ENCODE measurements around the gene AKNA.

AKNA gene

DNA sequence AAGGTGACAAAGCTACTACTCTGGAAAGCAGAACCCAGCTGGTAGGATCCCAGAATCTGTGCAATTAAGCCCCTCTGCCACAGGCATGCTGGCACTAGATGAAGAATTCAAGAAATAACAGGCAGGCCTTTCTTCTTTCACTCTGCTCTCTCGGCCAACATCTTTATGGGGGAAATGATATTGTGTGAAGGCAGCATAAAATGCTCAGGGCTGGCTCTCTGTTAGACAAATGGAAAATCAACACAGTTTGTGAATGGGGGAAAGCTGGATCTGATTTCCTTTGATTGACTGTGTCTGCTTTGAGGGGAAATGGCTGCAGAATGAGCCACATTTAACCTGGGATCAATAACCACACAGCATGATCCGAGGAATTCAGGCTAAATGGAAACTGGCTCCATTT lies 29.1 kb upstream of the AKNA start:
- no peak for DNase-seq

DNA sequence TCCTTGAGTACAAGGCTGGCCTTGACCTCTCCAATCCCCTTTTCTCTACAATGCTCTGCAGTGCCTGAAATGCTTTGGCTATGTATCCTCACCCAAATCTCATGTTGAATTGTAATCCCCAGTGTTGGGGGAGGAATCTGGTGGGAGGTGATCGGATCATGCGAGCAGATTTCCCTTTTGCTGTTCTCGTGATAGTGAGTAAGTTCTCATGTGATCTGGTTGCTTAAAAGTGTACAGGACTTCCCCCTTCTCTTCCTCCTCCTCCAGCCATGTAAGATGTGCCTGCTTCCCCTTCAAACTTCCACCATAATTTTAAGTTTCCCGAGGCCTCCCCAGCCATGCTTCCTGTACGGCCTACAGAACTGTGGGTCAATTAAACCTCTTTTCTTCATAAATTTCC lies 28.5 kb upstream of the AKNA start:
- DNase-seq: no peak

DNA sequence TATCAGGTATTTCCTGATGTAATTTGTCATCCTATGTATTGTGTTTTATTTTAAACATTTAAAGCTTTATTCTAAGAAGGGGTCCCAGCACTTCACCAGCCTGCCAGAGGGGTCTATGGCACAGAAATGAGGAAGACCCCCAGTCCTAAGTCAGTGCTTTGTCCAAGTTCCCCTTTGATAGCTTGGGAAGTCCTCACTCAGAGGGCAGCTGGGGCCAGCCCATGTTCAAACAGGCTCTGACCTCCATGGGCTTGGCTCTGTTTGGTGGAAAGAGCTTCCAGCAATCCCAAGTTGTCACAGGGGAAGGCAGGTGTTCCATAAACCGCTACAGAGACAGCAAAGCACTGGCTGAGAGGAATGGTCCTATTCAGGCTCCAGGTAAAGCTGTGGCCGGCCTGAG lies 26.6 kb upstream of the AKNA start:
- no peak for DNase-seq

DNA sequence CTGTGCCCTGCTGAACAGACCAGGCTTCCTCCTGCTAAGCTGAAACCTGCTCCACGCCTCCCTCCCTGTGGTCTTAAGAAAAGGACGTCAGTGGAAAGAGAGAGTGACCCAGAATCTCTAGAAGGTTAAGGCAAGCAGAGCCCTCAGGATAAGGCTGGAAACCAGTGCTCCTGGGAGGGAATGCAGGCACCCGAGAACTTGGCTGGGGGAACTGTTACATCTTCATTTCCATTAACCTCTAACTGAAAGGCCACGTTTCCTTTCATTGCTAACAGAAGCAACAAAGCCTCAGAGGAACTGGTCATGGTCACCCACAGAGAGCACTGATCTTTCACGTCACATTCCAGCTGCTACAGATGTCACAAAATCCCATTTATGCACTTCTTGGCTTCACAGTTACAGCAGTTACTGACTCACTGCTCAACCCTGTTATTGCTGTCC lies 26.1 kb upstream of the AKNA start:
- no peak for DNase-seq

DNA sequence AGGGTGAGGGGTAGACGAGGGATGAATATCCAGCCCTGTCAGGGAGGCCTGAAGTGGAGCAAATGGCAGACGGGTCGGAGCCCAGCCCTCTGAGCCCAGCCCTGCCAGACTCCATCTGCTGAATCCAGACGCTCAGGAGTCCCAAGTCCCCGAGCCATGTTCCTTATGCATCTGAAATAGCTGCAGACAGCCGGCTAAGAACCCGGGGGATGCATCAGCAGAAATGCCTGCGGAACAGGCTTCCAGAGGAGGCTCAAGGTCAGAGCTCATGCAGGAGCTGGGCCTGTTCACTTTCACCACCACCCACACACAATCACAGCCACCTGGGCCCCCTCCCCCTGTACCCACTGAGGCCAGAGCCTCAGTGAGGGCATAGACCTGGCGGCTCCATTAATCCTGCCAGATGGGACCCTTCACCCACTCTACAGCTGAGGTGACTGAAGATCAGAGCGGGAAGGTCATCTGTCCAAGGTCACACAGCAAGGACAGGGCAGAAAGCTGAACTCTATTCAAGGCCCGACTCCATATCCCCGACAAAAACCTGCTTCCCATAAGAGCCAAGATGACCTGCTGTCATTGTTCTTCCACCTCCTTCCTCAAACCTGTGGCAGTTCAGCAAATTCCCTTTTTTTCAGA lies 24.4 kb upstream of the AKNA start:
- no peak for DNase-seq

DNA sequence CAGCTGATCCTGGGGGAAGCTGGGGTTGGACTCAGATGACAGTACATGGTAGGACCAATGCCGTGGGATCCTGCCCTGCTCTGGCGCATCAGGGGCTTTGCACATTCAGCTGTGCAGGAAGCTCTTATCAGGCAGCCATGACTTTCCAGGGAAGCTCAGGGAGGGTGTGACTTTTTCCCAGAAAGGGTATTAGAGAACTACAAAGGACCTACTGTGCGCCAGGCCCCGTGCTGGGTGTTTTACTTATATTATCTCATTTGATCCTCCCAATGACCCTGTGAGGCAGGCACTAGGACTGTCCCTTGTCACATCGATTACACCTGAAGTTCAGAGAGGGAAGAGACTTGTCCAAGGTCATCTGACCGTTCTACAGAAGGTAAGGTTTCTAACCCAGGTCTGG lies 23.7 kb upstream of the AKNA start:
- DNase-seq: no peak

DNA sequence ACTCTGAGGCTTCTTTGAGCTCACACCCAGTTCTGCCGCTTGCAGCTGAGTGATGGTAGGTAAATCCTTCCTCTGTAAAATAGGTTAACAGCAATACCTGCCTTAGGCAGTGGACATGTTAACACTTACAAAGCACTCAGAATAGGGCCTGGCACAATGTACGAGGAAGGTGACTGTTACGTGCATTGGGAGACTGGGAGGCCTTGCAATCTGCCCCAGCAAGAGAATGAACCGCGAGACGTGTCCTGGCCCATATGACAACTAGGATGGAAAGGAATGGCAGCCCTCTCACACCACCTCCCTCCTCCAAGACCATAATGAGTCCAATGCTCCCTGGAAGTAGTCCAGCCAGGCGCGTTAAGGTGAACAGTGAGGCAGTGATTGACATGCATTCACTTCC lies 23.1 kb upstream of the AKNA start:
- DNase-seq: no peak

DNA sequence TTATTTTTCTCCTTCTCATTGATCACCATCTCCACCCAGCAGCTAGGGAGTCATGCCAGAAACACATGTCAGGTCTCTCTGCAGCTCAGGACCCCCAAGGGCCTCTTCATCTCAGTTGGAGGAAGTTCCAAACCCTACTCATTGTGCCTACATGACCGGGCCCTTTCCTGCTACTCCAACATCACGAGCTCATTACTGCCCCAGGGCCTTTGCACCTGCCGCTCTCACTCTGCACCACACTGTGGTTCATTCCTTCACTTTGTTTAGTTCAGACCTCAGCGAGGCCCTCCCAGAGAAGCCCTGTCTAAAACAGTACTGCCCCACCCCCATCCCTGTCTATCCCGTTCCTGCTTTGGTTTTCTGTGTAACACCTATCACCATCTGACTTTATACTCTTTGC lies 22.1 kb upstream of the AKNA start:
- DNase-seq: no peak

DNA sequence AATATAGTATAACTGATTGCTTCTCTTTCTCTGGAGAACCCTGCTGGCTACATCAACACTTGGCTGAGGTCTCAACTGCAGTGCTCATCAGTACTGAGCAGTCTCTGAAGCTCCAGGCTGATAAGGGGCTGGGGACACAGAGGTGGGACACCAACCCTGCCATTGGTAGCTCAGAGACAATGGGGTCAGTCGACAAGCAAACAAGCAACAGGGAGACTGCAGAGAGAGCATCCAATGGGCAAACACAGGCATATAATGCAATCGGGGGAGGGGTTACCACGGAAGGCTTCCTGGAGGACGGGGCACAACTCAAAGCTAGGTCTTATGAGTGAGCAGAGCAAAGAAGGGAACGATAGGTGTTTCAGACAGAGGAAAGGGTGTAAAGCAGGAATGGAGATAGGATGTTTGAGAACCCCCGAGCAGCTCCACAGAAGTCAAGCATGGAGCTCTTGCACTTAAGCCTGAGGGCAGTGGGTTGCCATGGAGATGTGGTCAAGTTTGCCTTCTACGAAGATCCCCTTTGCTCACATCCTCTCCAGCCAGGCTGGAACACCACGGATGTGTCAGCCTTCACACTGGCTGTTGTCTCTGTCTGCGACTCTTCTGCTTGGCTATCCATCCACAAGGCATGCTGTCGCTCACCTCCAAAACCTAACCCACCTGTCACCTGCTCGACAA lies 21.5 kb upstream of the AKNA start:
- no peak for DNase-seq

DNA sequence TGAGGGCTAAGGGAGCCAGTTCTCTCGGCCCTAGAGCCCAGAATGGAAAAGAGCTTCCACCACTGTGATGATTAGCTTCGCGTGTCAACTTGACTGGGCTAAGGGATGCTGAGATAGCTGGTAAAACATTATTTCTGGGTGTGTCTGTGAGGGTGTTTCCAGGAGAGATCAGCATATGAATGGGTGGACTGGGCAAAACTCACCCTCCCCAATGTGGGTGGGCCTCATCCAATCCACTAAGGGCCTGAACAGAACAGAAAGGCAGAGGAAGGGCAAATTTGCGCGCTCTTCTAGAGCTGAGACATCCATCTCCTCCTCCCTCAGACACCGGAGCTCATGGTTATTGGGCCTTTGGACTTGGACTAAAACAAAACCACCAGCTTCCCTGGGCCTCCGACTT lies 20.9 kb upstream of the AKNA start:
- no peak for DNase-seq

DNA sequence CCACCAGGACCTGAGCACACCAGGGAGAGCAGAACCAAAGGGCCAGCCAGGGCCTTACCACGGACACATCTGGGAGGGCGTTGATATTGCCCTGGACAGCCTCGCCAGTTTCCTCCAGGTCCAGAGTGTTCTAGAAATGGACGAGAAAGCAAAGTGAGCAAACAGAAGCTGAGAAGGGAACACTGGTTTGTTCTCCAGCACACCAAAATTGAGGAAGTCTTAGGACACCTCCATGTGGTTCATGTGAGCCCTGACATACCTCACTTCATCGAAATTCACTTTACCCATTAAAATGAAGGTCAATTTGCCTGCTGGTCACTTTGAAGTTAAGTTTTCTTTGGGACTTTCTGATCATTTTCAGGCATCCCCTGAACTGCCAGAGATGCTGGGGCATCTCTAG lies 20.1 kb upstream of the AKNA start:
- no peak for DNase-seq

DNA sequence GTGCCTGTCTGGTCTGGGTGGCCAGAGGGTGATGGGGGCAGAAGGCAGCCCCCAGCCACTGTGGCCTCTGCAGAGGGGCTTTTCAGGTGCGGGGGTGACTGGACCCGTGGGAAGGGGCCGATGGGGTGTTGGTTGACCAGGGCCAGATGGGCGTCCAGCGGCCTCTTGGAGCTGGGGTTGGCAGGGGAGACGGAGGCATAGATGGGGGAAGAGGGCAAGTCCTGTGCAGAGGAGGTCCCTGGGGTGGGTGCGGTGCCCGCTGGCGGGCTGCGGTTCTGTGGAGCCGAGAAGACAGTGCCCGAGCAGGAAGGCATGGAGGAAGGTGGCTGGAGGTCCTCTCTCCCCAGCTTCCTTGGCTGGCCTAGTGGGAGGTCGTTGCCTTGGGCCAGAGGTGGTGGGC lies 18.7 kb upstream of the AKNA start:
- no peak for DNase-seq

DNA sequence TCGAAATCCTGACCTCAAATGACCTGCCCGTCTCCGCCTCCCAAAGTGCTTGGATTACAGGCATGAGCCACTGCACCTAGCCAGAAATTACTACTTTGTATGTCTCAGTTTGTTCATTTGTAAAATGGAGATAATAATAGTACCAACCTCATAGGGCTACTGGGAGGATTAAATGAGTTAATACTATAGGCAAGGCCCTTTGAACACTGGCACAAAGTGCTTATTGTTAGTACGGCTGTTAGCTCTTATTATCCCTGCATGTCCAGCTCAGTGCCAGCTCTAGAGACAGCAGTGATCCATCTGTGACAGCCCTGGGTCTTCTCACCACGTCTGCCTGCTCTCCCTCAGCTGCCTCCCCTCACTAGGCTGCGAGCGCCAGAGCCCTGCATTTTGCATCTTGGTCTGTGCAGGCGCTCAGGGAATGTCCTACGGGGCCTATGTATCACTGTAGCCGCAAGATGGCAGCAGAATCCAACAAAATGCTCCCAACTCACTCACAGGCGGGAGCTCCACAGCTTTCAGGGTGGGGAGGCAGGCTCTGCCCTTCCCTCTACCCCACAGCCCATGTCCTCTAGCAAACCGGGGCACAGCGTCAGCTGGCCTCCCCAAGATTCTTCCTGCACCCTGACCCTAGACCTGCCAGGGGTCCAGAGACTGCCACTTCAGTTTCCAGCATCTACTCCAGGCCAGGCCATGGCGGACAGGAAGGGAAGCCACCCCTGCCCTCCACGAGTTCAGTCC lies 17.7 kb upstream of the AKNA start:
- DNase-seq: peak; percentile 50

DNA sequence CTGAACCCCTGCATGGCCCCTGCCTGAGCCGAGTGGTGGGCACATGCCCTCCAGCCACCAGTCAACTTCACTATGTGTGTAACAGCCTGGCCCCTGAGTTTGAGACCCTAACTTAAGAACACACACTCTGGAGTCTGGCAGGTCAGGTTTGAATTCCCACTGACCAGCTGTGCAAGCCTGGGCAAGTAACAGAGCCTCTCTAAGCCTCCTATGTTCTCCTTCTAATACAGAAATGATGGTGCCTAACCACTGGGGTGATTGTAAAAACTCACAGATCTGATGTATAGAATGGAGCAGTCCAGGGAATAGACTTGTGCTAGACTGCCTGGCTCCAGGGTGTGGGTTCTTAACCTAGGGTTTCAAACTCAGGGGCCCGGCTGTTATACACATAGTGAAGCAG lies 16.7 kb upstream of the AKNA start:
- no peak for DNase-seq

DNA sequence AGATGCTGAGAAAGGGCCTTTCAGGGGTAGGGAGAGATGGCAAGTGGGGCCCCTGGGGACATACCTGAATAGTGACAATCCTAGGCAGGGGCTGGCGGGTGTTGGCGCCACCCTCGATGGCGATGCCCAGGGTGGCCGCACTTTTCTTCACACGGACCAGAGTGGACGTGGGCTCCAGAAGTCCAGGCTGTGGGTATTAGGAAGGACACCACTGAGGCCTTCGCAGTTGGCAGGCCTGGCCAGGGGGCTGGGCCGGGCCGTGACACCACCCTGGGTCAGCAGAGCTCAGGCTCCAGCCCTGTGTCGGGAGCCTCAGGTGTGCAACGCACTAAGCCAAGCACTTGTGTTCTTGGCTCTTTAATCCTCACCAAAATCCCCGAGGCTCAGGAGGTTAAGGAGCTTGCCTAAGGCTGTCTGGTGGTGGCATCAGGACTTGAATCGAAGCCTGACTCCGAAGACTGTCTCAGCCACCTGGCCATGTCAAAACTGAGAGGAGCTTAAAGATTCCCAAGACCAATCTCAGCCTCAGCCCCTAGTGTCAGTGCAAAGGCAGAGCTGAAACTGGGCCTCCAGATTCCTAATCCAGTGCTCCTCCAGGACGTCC lies 15.5 kb upstream of the AKNA start:
- DNase-seq: no peak

DNA sequence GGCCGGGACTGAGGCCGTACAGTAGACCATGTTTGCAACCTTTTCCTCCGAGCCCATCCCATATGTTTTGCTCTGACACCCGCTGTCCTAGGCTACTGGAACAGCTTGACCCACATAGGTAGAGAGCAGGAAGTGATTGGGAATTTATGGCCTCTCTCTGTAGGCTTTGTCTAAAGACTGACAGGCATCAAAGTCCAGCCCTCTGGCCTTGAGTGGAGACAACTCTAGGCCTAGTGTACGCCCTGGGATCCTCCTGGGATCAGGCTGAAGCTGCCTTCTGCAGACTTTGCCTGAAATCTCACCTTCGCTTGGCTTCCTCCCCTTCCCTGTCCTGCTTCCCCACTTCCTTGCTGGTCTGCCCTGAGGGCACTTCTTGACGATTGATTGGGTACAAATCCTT lies 13.6 kb upstream of the AKNA start:
- DNase-seq: no peak

DNA sequence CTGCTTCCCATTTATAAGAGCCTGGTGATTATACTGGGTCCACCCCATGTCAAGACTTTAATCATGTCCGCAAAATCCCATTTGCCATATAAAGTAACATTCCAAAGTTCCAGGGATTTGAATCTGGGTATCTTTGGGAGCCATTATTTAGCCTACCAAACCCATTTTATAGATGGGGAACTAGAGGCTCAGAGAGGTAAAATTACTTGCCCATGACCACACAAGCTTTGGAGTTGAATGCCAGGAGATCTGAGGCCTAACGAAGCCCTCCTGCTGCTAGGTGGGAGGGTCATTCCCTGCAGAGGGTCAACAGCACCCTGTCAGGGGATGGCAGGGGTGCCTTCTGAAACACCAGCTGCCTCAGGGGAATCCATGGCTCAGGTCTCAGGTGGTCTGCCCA lies 13.0 kb upstream of the AKNA start:
- DNase-seq: no peak

DNA sequence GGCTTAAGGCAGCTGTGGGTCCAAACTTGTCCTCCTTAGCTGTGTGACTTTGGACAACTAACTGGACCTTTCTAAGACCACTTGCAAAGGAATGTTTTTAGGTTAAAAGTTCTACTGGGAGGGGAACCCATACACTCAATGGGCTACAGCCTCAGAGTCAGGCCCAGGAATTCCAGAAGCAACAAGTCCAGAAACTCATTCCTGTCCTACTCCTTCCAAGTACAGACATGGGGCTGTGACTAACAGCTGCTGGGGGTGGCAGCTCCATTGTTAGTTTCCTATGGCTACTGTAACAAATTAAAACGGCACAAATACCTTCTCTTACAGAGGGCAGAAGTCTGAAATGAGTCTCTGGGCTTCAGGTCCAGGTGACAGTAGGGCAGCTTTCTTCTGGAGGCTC lies 12.4 kb upstream of the AKNA start:
- DNase-seq: no peak

DNA sequence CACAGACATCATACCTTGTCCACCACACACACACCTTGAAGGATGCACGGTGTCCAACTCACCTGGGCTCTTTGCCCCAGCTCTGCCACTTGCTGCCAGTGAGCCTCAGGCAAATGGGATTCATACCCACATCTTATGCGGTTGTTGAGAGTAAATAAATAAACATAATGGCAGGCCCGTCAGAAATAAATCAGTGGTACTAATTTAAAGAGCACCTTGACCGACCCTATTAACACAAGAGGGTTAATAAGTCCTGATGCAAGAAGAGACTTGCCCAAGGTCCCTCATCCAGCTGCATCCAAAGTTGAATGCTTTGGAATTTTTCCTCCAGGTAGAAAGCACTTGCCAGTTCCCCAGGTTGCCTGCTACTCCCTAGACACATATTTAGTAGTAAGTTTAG lies 11.6 kb upstream of the AKNA start:
- DNase-seq: no peak

DNA sequence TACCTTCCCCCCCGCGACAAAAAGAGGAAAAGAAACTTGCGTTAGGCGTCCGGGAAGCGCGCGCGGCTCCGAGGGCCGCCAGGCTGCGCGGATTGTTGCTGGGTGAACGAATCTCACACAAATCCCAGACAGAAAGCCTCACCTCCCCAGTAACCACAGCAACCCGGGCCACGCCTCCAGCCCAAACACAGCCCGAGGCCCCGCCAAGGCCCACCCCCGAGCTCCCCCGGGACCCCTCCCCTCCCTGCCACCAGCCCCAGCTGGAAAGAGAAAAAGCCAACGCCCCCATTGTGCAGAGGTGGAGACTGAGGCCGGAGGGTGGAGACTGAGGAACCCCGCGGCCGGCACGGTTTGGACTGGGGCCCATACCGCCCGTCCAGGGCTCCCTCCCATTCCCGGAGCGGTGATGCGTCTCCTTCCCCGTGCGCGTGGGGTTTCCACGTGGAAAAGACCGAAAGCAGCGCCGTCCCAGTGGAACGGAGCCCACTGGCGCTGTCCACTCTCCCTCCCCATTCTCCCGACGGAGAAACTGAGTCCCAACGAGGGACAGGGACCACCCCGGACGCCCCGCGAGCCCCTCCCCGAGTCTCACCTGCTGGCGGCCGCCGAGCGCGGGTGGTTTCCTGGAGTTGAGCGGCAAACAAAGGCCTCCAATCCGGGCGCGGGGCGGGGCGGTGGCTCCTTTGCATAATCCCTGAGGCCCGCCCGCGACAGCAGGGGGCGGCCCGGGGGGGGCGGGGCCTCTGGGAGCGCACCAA lies 10.2 kb upstream of the AKNA start:
- peak; percentile 61 for DNase-seq

DNA sequence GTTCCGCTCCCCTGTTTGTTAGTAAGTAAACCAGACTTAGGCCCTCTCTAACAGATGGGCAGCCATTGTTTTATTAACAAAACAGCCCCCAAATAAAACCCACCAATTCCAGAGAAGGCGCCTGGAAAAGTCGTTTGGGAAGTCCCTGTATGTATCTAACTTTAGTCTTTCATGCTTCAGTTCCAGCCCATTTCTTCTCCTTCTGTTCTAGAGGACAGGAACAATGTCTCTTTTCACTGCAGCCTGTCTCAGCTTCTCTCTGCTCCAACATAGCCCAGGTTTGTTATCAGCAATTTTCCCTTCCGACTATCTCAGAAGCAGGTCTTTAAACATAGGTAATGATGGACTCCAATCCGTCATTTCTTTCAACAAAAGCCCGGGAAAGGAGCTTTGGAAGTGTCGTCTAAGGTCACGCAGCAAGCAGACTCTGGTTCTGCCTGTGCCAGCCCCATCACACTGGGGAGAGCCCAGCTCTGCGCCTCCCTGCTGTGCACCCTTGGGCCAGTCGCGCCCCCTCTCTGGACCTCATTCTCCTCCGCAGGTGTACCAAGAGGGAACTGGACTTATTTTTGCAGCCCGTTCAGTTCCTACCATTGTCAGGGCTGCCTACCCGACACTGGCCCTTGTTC lies 9.6 kb upstream of the AKNA start:
- no peak for DNase-seq

DNA sequence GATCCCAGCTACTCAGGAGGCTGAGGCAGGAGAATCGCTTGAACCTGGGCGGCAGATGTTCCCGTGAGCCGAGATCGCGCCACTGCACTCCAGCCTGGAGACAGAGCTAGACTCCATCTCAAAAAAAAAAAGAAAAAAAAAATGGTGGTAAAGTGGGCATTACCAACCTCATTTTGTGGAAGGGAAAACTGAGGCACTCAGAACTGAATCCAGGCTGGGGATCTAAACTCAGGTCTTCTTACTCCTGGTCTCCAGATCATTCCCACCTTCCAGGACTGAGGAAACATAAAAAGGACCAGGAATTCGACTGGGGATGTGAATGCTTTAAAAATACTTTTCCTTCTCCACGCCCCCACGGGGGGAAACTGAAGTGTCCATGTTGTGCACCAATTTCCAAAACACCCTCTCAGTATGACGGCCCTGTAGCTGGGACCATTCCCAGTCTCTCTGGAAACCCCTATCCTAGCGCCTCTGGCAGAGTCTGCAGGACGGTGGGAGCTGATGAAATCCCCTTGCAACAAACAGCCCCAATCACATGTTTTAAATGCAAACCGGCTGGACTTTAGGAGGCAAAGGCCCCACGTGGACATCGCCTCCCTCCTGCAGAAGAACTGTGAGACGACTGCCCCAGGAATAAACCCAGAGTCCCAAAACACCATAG lies 8.9 kb upstream of the AKNA start:
- peak; percentile 5 for DNase-seq
